ENCODE results near the gene GPC3.
"Not testable (repeated sequence)": the region's sequence is repeated elsewhere in the genome, so short reads cannot be mapped to it uniquely, and the experiment has no call there.

GPC3 gene

DNA sequence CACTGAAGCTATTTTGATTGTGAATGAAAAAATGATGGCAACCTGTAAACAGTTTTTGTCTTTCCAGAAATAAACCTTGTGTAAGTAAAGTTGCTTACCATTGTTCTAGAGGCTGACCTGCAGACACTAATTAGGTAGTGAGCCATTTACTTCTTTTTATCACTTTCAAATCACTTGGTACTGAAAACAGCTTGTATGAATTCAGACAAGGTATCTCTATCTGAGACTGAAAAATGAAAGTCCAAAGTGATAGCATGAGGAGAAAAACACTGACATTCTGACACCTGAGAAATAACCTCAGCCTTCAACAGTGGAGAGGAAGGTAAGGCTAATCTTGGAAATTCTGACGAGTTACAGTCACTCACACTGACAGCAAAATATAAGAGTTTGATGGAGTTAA lies 238.8 kb downstream of the GPC3 start:
- DNase-seq: no peak

DNA sequence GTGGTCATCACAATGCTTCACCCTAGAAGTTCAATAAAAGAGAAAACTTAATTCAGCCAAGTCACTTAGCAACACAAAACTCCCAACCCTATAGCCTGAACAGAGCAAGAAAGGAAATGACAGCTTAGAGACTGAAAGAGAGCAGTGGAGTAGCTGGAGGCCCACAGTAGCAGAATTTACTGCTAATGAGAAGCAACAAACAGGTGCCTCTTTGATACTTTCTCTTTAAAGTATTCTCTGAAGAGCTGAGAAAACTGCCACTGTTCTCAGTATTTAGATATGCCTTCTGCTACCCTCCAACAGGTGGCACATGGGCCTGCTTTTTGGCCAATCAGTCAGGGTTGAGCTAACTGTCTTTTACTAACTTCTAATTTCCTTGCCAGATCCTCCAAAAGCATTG lies 240.0 kb downstream of the GPC3 start:
- no peak for DNase-seq

DNA sequence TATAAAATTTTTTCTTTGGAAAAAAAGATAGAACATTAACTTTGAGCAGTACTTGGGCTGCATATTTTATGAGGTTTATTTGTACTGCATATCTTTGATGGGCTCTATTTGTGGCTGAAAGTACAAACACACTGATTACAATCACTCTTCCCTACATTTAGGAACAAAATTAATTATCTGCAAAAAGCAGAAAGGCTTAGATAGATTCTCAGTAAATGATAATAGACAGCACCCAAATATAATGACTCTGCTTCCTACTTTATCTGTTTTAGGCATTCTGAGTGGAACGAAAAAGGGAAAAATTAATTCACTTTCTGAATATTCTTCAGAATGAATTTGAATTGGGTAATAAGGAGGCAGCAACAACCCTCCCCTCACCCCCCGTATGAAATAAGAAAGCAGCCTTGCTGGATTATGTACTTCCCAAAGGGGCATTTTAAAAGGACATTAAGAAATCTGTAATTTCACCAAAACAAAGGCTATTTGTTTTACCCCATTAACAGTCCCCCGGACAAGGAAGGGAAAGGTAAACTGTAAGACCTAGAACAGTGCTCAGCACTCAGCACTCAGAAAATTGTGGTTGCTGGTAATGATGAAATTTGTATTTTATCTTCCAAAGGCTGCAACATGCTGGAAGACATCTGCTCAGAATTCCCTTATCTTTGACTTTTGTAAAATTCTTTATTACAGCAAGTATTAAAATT lies 242.6 kb downstream of the GPC3 start:
- DNase-seq: no peak

DNA sequence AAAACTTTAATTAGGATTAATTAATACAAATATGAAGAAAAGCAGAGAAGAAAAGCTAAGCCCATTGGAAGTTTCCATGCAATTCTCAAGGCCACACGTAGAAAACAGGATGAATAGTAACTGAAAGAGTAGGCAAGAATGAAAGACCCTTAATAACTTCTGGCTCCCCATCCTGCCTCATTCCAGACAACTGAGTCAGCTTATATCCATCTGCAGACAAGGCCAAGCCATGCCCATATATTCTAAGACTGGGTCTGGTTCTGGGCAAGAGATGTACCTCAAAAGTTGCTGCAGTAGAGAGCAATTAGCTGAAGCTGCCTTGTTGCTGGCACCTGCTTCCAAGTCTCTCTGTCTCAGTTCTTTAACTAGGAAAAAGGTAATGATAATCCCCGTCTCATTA lies 244.1 kb downstream of the GPC3 start:
- no peak for DNase-seq

DNA sequence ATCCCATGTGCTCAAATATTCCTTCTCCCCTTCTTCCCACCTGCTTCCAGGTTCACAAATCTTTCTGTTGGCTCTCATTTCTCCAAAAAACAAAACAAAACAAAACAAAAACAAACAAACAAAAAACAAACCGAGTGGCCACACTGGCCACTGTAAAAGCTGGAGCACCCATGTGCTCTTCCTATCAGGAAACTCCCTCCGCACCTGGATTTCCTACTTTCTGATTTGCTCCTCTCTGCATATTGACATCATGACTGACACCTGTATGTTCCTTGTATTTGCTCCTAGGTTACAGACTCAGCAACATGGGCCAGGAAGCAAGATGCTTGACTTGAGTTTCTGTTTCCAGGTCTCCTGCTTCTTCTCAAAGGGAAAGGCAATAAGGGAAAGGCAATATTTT lies 258.8 kb downstream of the GPC3 start:
- no peak for DNase-seq

DNA sequence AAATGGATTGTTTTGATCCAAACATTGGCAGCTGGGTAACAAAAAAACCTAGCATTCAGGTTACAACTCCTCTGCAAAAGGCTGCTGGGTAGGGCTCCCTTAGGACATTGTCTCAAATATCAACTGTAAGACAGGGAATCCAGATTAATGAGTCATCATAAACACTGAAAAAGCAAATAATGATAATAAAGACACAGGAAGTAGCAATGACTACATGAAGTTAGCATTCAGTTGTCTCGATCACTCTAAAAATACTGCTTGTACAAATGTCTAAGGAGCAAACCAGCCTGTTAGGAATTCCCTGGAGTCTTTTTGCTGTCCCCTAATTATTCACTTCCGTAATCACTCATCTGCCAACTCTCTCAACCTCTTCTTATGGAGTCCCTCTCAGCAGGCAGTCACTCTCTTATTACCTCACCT lies 259.2 kb downstream of the GPC3 start:
- no peak for DNase-seq

DNA sequence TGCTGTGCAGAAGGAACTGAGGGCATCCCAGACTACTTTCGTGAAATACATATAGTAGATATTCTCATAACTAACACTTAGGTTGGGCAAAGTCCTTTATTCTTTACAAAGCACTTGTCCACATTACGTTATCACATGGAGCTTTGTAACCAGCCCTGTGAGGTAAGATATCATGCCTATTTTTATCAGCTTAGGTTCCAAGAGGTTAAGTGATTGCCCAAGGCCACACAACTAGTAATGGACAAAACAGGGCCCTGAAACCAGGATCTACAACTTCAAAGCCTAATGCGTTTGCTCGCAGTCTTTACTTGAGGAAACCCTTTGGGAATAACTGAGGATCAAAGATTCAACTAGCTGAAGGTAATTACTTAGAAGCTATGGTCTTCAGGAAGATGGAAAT lies 261.5 kb downstream of the GPC3 start:
- DNase-seq: no peak

DNA sequence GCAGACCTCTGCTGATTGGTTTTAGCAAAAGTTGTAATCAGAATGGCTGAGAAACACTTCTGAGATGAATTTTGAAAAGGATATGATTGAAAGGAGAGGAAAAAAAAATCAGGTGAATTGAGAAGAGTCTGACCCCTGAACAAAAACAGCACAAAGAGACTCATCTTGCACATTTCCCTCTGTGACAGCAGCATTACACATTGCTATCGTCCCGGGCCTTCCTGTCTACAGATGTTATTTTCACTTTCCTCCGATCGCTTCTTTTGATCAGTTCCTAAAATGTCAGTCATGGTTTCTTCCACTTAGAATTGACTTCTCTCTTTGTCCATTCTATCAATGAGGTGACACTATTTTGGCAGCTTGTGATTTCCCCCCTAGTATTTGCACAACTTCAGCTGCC lies 262.6 kb downstream of the GPC3 start:
- no peak for DNase-seq

DNA sequence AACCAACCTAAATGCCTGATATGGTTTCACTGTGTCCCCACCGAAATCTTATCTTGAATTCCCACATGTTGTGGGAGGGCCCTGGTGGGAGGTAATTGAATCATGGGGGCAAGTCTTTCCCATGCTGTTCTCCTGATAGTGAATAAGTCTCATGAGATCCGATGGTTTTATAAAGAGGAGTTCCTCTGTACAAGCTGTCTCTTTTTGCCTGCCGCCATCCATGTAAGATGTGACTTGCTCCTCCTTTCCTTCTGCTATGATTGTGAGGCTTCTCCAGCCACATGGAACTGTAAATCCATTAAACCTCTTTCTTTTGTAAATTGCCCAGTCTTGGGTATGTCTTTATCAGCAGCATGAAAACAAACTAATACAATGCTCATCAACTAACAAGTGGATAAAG lies 265.1 kb downstream of the GPC3 start:
- not testable (repeated sequence) for DNase-seq

DNA sequence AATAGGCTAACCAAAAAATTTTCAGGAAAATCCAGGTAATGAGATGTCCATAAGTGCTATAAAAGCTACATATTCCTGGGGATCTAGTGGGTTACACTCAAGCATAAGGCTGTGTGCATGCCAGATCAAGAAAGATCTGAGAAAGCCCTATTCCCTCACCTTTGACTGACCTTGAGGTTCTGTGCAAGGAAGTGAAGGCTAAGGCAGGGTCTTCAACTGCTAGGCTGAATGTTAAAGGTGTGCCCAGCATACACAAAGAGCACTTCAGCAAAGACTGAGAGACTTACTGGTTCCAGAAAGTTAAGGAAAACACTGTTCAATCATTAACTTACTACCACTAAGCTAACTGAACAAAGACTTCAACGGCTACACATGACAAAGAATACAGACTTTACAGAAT lies 269.7 kb downstream of the GPC3 start:
- no peak for DNase-seq

DNA sequence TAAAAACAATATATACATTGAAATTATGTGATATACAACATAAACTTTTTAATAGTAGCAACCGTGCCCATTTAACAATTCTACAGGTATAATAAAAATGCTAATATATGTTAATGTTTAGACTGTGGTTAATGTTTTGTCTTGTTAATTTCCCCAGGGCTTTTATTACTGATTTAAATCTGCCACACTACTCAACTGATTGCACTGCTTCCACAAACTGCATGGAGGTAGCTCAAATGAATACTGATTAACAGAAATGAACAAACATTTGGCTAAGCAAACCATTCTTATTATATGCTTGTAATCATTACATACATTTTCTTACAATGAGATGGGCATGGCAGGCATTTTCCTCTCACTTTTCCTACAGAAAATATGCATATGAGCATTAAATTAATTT lies 275.9 kb downstream of the GPC3 start:
- no peak for DNase-seq

DNA sequence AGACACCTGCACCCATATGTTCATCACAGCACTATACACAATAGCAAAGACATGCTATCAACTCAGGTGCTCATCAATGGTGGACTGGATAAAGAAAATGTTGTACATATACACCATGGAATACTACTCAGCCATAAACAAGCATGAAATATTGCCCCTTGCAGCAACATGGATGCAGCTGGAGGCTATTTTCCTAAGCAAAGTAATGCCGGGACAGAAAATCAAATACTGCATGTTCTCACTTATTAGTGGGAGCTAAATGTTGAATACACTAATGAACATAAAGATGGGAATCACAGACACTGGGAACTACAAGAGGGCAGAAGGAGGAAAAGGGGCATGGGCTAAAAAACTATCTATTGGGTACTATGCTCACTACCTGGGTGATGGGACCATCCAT lies 278.5 kb downstream of the GPC3 start:
- DNase-seq: no peak

DNA sequence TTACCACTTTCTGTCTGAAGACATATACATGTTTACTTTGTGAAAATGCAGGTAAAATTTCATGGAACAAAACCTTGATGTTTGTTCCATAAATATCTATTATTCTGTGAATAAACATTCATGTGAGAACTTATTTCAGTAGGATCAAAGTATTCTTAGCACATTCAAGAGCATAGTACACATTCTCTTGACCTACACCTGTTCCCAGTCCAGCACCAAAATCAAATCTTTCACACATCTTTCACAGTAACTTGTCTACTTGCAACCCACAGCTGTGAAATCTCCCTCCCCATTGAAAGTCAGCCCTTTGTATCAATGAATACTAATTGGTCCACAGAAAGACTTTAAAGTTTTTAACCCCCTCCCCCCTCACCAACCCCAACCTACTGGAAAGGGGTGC lies 283.2 kb downstream of the GPC3 start:
- DNase-seq: no peak

DNA sequence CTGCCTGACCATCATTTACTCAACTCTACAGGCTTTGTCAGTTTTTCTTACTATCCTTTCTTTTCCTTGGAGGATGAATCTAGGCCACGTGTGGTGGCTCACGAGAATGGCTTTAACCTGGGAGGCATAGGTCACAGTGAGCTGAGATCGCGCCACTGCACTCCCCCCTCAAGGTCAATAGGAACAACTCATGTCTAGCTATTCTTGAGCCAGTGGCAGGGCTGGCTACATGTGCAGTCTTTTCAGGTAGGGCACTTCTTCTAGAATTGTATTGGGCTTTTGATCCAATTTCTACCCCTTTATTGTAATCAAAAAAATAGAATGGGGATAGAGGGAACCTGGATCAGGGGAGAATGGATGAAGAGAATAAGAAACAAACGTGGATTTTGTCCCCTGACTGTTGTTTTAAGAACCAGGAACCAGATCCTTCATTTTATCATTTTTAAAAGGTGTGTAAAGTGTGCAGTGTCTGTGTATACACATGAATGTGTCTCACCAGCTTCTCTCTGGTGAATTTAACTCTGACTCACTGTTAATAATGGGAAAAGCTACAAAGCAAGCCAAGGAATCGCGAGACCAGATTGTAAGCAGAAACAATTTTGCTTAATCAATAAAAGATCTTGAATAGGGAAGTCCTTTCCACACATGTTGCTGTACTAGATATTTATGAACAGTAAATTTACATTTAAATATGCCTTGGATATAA lies 286.2 kb downstream of the GPC3 start:
- DNase-seq: no peak

DNA sequence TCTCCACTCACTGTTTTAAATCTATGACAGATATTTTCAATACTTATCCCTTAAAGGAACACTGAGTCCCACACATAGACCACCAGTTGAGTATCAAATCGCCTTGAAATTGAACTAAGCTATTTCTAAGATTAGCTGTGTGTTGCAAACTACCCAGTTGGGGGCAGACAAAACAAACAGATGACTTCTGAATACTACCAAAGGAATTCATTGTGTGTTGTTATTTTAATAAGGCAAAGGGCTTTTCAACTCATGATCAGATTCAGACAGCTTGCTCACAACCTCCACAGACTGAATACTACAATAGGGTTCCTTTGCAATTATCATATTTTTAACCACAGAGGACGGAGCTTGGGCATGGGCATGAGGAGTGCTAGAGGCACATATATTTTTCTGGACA lies 287.1 kb downstream of the GPC3 start:
- no peak for DNase-seq

DNA sequence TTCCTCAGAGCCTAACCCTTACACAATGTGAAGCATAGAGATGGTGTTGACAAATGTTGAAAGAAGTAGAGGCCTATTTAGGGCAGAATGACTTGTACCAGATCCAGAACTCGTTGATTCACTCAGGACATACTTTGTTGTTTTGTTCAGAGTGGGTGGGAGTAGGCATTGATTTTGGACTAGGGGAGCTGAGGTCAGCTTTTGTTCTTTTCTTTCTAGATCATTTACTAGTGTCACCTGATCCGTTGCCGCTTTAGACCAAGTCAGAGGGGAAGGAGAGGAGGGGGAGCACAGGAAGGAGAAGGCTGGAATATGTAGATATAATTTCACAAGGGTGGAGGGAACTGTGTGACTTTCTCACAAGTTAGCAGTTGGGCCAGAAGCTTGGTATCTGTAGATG lies 287.7 kb downstream of the GPC3 start:
- DNase-seq: no peak

DNA sequence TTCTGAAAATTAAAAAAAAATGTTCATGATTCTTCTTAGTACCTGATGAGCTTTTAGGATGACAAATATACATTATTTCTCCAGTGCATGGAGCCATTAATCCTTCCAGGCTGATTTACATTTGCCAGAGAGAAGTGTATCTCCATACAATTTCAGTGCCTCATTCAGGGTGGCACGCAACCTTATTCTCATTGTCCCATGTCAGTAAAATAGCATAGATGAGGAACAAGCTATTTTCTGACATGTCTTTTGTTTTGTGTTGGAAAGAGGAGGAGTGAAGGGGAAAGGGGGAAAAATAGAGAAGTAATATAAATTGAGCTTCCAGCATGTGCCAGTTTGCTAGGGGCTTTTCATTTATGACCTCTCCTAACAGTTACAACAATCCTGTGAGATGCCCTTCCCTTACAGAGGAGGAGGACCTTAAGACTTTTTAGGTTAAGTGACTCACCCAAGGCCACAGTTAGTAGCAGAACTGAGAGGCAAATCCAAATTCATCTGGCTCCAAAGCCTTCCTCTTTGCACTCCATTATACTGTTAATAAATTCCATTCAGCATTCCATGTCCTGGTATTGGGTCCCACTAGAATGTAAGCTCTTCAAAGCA lies 295.3 kb downstream of the GPC3 start:
- no peak for DNase-seq

DNA sequence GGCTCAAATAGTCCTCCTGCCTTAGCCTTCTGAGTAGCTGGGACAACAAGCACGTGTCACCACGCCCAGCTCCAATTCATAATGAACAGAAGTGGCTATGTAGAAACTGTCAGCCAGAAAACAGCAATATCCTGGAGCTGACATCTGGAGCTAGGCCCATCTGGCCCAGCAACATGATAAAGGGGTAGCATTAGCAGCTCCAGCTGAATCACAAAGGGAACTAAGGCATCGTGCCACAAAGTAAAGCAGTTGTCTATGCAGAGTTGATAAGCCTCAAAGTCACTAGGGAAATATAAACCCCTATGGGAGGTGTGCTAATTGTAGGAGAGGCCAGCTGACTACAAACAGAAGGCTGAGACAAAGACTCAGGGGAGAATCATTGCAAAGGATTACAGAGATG lies 299.6 kb downstream of the GPC3 start:
- no peak for DNase-seq

DNA sequence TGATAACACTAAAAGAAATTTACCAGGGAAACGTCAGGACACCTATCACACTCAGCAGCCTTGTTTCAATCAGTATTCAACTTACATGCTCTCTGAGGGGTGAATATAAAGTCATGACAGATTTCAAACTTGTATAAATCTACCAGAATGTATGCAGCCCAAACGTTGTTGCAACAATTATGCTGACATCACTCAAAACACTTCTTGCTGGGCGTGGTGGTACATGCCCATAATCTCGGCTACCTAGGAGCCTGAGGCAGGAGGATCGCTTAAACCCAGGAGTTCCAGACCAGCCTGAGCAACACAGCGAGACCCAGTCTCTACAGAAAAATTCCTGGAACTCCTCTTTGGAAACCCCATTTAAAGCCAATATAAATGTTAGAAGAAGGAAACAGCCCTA lies 303.5 kb downstream of the GPC3 start:
- no peak for DNase-seq

DNA sequence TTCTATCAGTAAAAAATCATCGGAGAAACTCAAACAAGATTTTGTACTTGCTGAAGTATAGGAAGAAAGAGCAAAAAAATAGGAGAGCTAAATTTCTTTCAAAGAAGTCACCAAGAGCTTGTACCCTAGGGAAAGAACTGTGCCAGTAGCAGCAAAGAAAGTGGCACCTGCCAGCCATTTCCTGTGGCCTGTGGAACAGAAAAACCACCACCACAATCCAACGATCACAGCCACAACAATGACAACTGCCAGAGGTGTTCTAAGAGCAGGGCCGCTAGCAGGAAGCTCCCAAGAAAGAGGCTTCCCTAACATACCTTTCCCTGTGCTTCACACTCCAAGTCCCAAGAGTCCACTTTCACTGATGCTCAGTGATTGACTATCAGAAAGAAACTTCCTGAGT lies 304.0 kb downstream of the GPC3 start:
- DNase-seq: no peak

DNA sequence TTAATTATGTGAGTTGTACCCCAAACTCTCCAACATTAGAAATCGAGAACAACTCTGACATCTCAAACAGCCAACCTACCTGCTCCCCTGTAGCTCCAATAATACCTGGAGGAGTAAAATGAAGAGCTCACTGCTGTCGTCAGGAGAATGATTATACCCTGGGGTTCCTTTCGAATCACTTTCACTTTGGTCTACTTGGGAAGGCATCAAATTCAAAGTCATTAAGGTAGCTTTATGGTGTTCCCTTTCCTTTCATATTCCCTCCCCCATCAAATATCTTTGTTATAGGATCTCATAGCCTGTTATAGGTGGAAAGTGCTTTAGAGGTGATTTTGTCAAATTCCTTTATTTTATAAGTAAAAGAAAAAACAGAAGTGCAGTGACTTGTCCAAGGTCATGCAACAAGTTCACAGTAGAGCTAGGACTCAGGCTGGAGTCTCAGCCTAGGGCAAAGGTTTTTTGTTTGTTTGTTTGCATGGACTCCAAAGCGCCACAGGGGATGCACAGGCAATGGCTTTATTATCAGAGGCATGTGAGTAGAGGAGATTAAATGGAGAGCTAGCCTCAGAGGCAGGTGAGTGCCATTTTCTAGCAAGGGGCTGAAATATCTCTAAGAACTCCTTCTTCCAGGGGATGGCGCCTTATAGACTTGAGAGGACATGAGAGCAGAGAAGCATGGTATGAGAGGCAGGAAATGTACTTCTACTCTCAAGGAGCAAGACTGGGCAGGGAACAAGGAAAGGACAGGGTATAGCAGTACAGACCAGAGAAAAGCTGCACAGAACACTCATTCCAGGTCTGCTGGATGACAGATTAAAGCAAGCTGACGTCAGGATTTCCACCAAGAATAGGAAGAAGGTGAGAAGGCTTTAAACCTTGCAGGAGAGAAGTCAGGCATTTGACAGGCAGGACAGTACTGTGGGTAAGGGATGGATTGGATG lies 308.0 kb downstream of the GPC3 start:
- DNase-seq: no peak

DNA sequence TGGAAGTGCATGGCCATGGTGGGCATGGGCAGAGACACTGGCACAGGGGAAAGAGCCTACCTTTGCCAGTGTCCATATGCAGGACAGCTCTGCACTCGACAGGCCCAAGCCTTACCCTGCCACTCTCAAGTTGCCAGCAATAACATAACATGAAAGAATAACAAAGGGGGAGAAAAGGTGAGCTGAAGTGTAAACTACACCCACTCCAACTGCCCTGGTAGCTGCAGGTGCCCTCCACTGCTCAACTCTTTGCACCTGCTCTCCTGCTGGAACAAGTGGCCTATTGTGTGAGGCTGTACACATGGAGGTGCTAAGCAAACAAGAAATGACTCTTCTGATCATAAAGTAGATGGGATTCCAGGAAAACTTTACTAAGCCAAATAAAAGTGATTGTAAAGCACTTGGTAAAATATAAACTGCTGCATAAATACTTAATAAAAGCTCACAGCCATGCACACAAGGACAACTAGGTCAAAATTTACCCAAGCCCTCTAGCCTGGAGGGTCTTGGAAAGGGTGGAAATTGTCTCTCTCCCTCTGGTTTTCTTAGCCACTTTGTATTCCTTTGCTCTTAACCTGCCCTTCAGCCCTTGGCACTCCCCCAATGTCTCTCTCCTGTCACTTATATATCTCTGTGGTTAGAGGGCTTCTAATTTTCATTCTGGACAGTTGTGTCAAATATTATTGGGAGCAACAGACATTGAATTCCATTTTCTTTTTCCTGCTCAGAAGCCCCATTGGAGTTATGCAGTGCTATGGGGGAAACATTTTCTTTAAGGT lies 308.9 kb downstream of the GPC3 start:
- DNase-seq: no peak

Data from activated CD4-positive, alpha-beta T cell treated with anti-CD3 and anti-CD28 coated beads, Interleukin-2, amount 50 U/mL, for 1 hour (primary cell).